Measurements from ENCODE around the gene ARMC9. TPM values are rescaled to one million over a fixed set of nuclear protein-coding genes. Genes with fewer than 3 reads are reported as not detected.

ARMC9 gene
- total RNA-seq, 4 donors from 2014 or later = 11.5 to 59.5 (median 14.4) TPM

DNA sequence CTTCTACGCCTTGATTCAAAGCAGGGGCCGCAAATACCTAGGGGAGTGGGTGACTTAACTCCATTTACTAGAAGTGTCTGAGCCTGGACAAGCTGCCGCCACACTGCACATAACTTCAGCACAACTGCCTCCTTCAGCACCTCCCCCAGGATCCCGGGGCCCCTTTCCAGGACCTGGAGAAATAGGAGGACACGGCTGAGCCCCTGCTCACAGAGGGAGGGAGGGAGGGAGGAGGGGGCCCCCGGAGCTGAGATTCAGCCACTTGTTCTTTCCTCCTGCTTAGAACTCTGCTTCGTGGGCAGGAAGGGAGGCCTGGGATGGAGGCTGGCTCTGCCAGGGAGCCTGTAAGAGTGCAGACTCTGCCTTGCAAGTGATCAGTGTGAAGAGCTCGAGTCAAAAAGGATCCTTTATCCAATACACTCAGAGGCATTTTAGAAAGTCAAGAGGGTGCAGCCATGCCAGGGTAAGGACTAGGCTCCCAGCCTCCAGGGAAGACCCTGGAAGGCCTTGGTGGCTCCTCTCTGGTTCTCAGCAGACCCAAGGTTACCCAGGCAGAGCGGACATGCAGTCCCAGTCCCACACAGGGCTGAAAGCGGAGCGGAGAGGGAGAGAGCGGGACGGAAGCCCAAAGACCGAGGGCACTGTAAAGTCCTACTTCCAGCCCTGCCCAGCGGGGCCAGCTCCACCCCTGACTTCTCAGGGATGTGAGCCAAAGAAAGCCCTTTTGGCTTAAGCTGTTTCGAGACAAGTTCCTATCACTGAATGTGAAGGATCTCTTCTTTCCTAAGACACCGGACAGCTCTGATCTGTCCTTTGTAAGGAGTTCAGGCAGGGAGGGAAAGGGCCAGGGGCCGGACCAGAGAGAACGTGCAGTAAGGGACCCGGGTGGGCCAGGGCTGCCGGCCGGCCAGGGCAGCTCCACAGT, 8.6 kb upstream of the ARMC9 start:
- Histone ChIP-seq H3K4me1 (peaks cover 0 to 22% (median 17%) of the 10 kb centered on the region in 4 donors), H3K27ac (peak overlapping the region; percentile 65 to 90 (median 84)), H3K4me3 (peak overlapping the region in 3 of 4 donors; percentile 25 to 28 (median 27)), H3K9me3 (no peaks in the 10 kb centered on the region), H3K36me3 (no peaks in the 10 kb centered on the region), H3K27me3 (no peaks in the 10 kb centered on the region)
- peak; percentile 16 for DNase-seq
- no peak for TF ChIP-seq EP300 (IDR thresholded peaks at IDR 0.05; ENCODE audit: low read depth)
- TF ChIP-seq POLR2A (IDR thresholded peaks at IDR 0.05) = no peak
- peak in 1 of 3 donors; percentile 5 for TF ChIP-seq POLR2AphosphoS5 (IDR thresholded peaks at IDR 0.05)
- TF ChIP-seq, protein P1, sequence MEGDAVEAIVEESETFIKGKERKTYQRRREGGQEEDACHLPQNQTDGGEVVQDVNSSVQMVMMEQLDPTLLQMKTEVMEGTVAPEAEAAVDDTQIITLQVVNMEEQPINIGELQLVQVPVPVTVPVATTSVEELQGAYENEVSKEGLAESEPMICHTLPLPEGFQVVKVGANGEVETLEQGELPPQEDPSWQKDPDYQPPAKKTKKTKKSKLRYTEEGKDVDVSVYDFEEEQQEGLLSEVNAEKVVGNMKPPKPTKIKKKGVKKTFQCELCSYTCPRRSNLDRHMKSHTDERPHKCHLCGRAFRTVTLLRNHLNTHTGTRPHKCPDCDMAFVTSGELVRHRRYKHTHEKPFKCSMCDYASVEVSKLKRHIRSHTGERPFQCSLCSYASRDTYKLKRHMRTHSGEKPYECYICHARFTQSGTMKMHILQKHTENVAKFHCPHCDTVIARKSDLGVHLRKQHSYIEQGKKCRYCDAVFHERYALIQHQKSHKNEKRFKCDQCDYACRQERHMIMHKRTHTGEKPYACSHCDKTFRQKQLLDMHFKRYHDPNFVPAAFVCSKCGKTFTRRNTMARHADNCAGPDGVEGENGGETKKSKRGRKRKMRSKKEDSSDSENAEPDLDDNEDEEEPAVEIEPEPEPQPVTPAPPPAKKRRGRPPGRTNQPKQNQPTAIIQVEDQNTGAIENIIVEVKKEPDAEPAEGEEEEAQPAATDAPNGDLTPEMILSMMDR (IDR thresholded peaks at IDR 0.05) = no peak
- 20 to 69% methylated on average over 1 to 22 of the region's 22 CpGs for WGBS, 2 donors (ENCODE audit: low coverage in 1 of 2)
- in situ Hi-C loops (cut with MboI; ENCODE audit: low pct_ligation_motif_present in 1 of 4, low pct_unique_long_range_greater_than_20kb in 1 of 4, low sequenced_read_pairs in 3 of 4) = loop anchor here in 2 of 4 donors (5.0 to 10.0 kb wide), 2 partner anchors 83 to 85 kb away; no protein-coding TSS in a partner anchor
- intact Hi-C loops (cut with DNase I; ENCODE audit: low total_unique reads) = loop anchor here (5.0 kb wide), 1 partner anchor 78 kb away; no protein-coding TSS in a partner anchor

DNA sequence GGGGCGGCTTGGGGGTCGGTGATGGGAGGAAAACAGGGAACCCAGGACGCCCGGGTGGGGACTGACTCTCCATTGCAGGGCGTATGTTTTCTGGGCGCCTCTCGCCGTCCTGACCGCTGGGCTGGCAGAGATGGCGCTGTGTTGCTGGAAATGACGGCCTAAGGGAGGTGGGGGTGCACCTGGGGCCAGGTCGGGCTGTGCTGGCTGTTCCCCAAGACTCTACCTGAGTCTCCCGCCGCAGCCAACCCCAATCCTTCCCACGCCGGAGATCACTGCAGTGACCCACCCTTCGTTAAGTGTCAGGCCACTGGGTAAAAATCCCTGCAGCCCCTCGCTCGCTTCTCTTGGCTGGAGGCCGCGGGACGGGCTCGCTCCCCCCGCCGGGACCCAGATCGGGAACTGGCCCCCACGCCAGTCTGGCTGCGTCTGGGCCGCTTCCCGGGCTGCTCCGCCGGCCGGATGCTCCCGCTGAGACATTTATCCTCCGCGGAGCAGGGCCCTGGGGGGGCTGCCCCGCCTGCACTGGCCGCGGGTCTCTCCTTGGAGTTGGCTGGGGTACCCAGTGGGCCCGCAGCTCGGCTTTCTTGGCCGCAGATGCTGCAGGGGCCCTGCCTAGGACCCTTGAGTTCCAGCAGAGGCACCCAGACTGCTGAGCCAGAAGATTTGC, 7.8 kb upstream of the ARMC9 start:
- in situ Hi-C loops (cut with MboI; ENCODE audit: low pct_ligation_motif_present in 1 of 4, low pct_unique_long_range_greater_than_20kb in 1 of 4, low sequenced_read_pairs in 3 of 4) = loop anchor here in 2 of 4 donors (5.0 to 10.0 kb wide), 2 partner anchors 83 to 86 kb away; no protein-coding TSS in a partner anchor
- peak; percentile 47 for DNase-seq
- intact Hi-C loops (cut with DNase I; ENCODE audit: low total_unique reads) = loop anchor here (5.0 kb wide), 1 partner anchor 78 kb away; no protein-coding TSS in a partner anchor
- Histone ChIP-seq H3K4me1 (peaks cover 0 to 22% (median 17%) of the 10 kb centered on the region in 4 donors), H3K36me3 (no peaks in the 10 kb centered on the region), H3K4me3 (peak overlapping the region in 3 of 4 donors; percentile 25 to 28 (median 27)), H3K27ac (peak overlapping the region; percentile 65 to 90 (median 84)), H3K27me3 (no peaks in the 10 kb centered on the region), H3K9me3 (no peaks in the 10 kb centered on the region)
- WGBS, 2 donors (ENCODE audit: low coverage in 1 of 2) = 43% methylated on average over 22 of the region's 42 CpGs; no CpG with 5 or more reads in 1 of the 2 donors
- TF ChIP-seq POLR2AphosphoS5 (IDR thresholded peaks at IDR 0.05) (peak in 1 of 3 donors; percentile 35), POLR2A (IDR thresholded peaks at IDR 0.05) (no peak), EP300 (IDR thresholded peaks at IDR 0.05; ENCODE audit: low read depth) (peak; percentile 40)
- TF ChIP-seq, protein P1 (IDR thresholded peaks at IDR 0.05) = peak in 1 of 5 experiments; percentile 14

- intact Hi-C loops (cut with DNase I; ENCODE audit: low total_unique reads) = loop anchor here (5.0 kb wide), 1 partner anchor 80 kb away; no protein-coding TSS in a partner anchor
Observed at GRCh38 chr2:231191896-231192872, 6.2 kb upstream of the ARMC9 start.

More at GRCh38 chr2:231191896-231192872, 6.2 kb upstream of the ARMC9 start:
- Histone ChIP-seq H3K27ac (peak overlapping the region; percentile 65 to 90 (median 84)), H3K4me3 (no peak overlapping the region), H3K9me3 (no peaks in the 10 kb centered on the region), H3K27me3 (no peaks in the 10 kb centered on the region), H3K36me3 (no peaks in the 10 kb centered on the region), H3K4me1 (peaks cover 0 to 22% (median 16%) of the 10 kb centered on the region in 4 donors)
- in situ Hi-C loops (cut with MboI; ENCODE audit: low pct_ligation_motif_present in 1 of 4, low pct_unique_long_range_greater_than_20kb in 1 of 4, low sequenced_read_pairs in 3 of 4) = loop anchor here in 2 of 4 donors (5.0 to 10.0 kb wide), 2 partner anchors 85 to 87 kb away; no protein-coding TSS in a partner anchor
- WGBS, 2 donors (ENCODE audit: low coverage in 1 of 2) = 69% methylated on average over 19 of the region's 19 CpGs; no CpG with 5 or more reads in 1 of the 2 donors
- TF ChIP-seq, protein P1 (IDR thresholded peaks at IDR 0.05) = peak; percentile 45 to 73 (median 50)
- no peak for TF ChIP-seq POLR2A (IDR thresholded peaks at IDR 0.05)
- TF ChIP-seq EP300 (IDR thresholded peaks at IDR 0.05; ENCODE audit: low read depth) = peak; percentile 87
- peak; percentile 77 to 87 (median 81) for TF ChIP-seq POLR2AphosphoS5 (IDR thresholded peaks at IDR 0.05)
- peak; percentile 67 for DNase-seq
